ENCODE data around the gene GPM6B.

Gene GPM6B

GRCh38 chrX:13826770-13827169 lies 9.9 kb upstream of the GPM6B start:
- no peak for DNase-seq (ENCODE audit: low spot score)
- ChIA-PET POLR2A (ENCODE audit: low non-redundant PET) (no interaction called here), CTCF (no interaction called here)
- TF ChIP-seq CTCF (conservative IDR thresholded peaks at IDR 0.05; ENCODE audit: low read depth): no peak
- H3K27ac ChIP-seq: no peak overlapping the region

- POLR2A ChIA-PET (ENCODE audit: low non-redundant PET): no interaction called here
- no peak for TF ChIP-seq CTCF (conservative IDR thresholded peaks at IDR 0.05; ENCODE audit: low read depth)
- CTCF ChIA-PET: no interaction called here
These were observed 8.4 kb upstream of the GPM6B start for GRCh38 chrX:13825178-13825762.

GRCh38 chrX:13824746-13825145 lies 7.9 kb upstream of the GPM6B start:
- POLR2A ChIA-PET (ENCODE audit: low non-redundant PET): no interaction called here
- H3K27ac ChIP-seq: no peak overlapping the region
- DNase-seq (ENCODE audit: low spot score): no peak
- TF ChIP-seq CTCF (conservative IDR thresholded peaks at IDR 0.05; ENCODE audit: low read depth): no peak
- CTCF ChIA-PET: no interaction called here

More at GRCh38 chrX:13825178-13825762, 8.4 kb upstream of the GPM6B start:
- no peak overlapping the region for H3K27ac ChIP-seq
- DNase-seq (ENCODE audit: low spot score): no peak

GRCh38 chrX:13821738-13822137 lies 4.8 kb upstream of the GPM6B start:
- POLR2A ChIA-PET (ENCODE audit: low non-redundant PET): no interaction called here
- no peak for DNase-seq (ENCODE audit: low spot score)
- TF ChIP-seq CTCF (conservative IDR thresholded peaks at IDR 0.05; ENCODE audit: low read depth): no peak
- H3K27ac ChIP-seq: no peak overlapping the region
- CTCF ChIA-PET: no interaction called here

GRCh38 chrX:13816176-13816575 lies 717 bp downstream of the GPM6B start:
- TF ChIP-seq CTCF (conservative IDR thresholded peaks at IDR 0.05; ENCODE audit: low read depth): no peak
- DNase-seq (ENCODE audit: low spot score): no peak
- POLR2A ChIA-PET (ENCODE audit: low non-redundant PET): no interaction called here
- CTCF ChIA-PET: no interaction called here
- no peak overlapping the region for H3K27ac ChIP-seq

GRCh38 chrX:13815664-13816063 lies 1.2 kb downstream of the GPM6B start:
- H3K27ac ChIP-seq: no peak overlapping the region
- ChIA-PET CTCF (no interaction called here), POLR2A (ENCODE audit: low non-redundant PET) (no interaction called here)
- no peak for DNase-seq (ENCODE audit: low spot score)
- no peak for TF ChIP-seq CTCF (conservative IDR thresholded peaks at IDR 0.05; ENCODE audit: low read depth)

- no peak overlapping the region for H3K27ac ChIP-seq
- ChIA-PET CTCF (no interaction called here), POLR2A (ENCODE audit: low non-redundant PET) (no interaction called here)
- no peak for DNase-seq (ENCODE audit: low spot score)
- no peak for TF ChIP-seq CTCF (conservative IDR thresholded peaks at IDR 0.05; ENCODE audit: low read depth)
These were observed 8.0 kb downstream of the GPM6B start for GRCh38 chrX:13808865-13809264.
